Epithelial cell of proximal tubule (primary cell): ENCODE results near the gene CDC27. TPM values are rescaled to one million over a fixed set of nuclear protein-coding genes. Genes with fewer than 3 reads are reported as not detected.
"Not testable (repeated sequence)": the region's sequence is repeated elsewhere in the genome, so short reads cannot be mapped to it uniquely, and the experiment has no call there.

Source experiments
- DNase-seq: peaks from one replicate; pipeline ENCODE4 v3.0.0-alpha.2; 2011; ENCODE audit warnings: low read depth
- H3K4me3 ChIP-seq: 2 replicates; pipeline ENCODE4 v1.5.1; 2011; ENCODE audit warnings: low read depth, mild to moderate bottlenecking, low read length
- total RNA-seq: library from RNA; depleted of rRNA; stranded (reverse); fragments of >200 nt; gene quantifications from 2 replicates; pipeline ENCODE4 v1.2.3, GENCODE V29; 2015
- TF ChIP-seq, protein P1 (sequence below): conservative IDR thresholded peaks from 2 replicates; pipeline ENCODE4 v1.5.1; 2012; ENCODE audit warnings: low read depth, mild to moderate bottlenecking, low read length

The CDC27 gene
- total RNA-seq, 1 donor from 2014 or later = 28.1 TPM

DNA sequence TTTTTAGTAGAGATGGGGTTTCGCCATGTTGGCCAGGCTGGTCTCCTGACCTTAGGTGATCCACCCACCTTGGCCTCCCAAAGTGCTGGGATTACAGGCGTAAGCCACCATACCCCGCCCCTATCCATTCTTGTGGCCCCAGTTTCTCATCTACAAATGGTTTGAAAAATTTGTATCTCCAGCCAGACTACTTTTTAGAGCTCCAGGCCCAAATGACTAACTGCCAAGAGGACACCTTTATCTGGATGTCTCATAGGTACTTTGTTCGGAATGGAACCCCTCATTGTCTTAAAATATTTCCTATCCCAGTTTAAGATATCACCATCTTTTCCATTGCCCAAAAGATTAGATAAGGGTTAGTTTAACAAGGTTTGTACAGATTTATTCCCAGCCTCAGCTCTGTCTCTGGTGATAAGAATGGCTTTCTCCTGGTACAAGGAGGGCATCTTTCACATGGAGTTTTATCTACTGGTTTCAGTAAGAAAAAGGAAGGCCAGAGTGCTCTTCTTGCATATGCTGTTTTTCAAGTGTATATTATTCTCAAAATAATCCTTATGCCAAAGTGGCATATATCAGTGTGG is 4.9 kb upstream of the CDC27 start:
- H3K4me3 ChIP-seq = no peak overlapping the region
- no peak for DNase-seq
- TF ChIP-seq, protein P1, sequence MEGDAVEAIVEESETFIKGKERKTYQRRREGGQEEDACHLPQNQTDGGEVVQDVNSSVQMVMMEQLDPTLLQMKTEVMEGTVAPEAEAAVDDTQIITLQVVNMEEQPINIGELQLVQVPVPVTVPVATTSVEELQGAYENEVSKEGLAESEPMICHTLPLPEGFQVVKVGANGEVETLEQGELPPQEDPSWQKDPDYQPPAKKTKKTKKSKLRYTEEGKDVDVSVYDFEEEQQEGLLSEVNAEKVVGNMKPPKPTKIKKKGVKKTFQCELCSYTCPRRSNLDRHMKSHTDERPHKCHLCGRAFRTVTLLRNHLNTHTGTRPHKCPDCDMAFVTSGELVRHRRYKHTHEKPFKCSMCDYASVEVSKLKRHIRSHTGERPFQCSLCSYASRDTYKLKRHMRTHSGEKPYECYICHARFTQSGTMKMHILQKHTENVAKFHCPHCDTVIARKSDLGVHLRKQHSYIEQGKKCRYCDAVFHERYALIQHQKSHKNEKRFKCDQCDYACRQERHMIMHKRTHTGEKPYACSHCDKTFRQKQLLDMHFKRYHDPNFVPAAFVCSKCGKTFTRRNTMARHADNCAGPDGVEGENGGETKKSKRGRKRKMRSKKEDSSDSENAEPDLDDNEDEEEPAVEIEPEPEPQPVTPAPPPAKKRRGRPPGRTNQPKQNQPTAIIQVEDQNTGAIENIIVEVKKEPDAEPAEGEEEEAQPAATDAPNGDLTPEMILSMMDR = no peak

GRCh38 chr17:47192554-47192953 is 3.5 kb upstream of the CDC27 start:
- DNase-seq = no peak
- H3K4me3 ChIP-seq = no peak overlapping the region
- TF ChIP-seq, protein P1 = no peak

- TF ChIP-seq, protein P1 = no peak
- H3K4me3 ChIP-seq = no peak overlapping the region
- DNase-seq = no peak
Observed at GRCh38 chr17:47190770-47191169, 1.7 kb upstream of the CDC27 start.

- H3K4me3 ChIP-seq = no peak overlapping the region
- TF ChIP-seq, protein P1 = no peak
Observed at GRCh38 chr17:47190243-47190642, 1.1 kb upstream of the CDC27 start.

DNA sequence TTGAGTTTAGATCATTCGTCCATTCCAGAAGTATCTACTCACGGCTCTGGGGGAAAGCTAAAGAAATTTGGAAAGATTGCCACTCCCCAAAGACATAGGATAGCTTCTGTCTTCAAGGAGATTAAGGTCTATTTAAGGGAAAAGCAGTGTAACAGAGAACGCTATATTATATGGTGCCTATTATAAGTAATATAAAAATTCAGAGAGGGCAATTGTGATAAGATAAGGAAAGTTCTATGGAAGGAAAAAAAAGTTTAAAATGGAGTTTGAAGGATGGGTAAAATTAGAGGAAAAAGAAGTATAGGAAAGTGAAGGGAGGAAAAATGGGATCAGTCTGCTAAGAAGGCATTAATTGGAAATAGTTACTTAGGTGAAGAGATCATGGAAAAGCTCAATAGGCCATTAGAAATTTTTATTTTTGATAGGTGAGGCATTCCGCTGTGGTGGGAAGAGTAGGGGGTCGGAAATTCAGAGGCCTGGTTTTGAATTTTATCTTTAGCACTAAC is 690 bp upstream of the CDC27 start:
- no peak for DNase-seq
- peak overlapping the region; percentile 75 for H3K4me3 ChIP-seq
- TF ChIP-seq, protein P1 = no peak

More at GRCh38 chr17:47190243-47190642, 1.1 kb upstream of the CDC27 start:
- no peak for DNase-seq

GRCh38 chr17:47188271-47188875 is 722 bp downstream of the CDC27 start:
- no peak for DNase-seq
- TF ChIP-seq, protein P1 = no peak
- H3K4me3 ChIP-seq = peak overlapping the region; percentile 75

DNA sequence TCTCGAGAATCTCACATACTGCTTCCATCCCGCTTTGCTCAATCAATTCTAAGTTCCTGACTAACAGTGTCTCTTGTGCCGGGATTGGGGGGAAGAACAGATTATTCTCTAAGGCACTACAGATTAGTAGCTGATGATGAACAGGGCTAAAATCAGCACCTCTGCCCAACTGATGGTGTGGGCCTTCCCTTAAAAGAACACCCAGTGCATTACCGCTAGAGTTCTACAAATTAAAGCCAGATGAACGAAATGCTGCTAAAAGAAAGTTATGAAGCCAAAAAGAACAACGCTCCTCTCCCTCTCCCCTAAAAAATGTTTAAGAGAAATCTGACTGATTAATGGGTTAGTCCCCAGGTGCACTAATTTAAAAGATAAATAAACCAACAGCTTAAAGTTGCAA is 4.4 kb downstream of the CDC27 start:
- no peak overlapping the region for H3K4me3 ChIP-seq
- TF ChIP-seq, protein P1 = no peak

GRCh38 chr17:47180988-47181387 is 8.1 kb downstream of the CDC27 start:
- DNase-seq = not testable (repeated sequence)

More for the DNA sequence above, 4.4 kb downstream of the CDC27 start:
- no peak for DNase-seq

More at GRCh38 chr17:47180988-47181387, 8.1 kb downstream of the CDC27 start:
- not testable (repeated sequence) for H3K4me3 ChIP-seq
